Naive B cell (primary cell): ENCODE data around the gene JARID2. TPM values are rescaled to one million over a fixed set of nuclear protein-coding genes. Genes with fewer than 3 reads are reported as not detected.

Experiments
- ATAC-seq, 2 donors: fragments of 150-1000 bp; cut with Tn5 transposase; 2 replicates each; pipeline ENCODE4 v1.10.0; 2021; ENCODE audit warnings: low read depth in 2 of 2, mild to moderate bottlenecking in 2 of 2, moderate library complexity in 2 of 2
- DNase-seq: peaks from one replicate; pipeline ENCODE4 v3.0.0; 2022
- H3K27ac Mint-ChIP-seq, 6 donors: one replicate each; pipeline ENCODE4 v1.8.0; 2020 to 2022; ENCODE audit warnings: mild to moderate bottlenecking in 6 of 6, mixed read lengths in 6 of 6, moderate library complexity in 5 of 6, inconsistent platforms in 2 of 6
- H3K27me3 Mint-ChIP-seq, 3 donors: one replicate each; pipeline ENCODE4 v1.8.0; 2021 to 2022; ENCODE audit warnings: mixed read lengths in 3 of 3, mild to moderate bottlenecking in 1 of 3
- H3K36me3 Mint-ChIP-seq, 2 donors: one replicate each; pipeline ENCODE4 v1.8.0; 2020 to 2022; ENCODE audit warnings: mixed read lengths in 2 of 2, inconsistent platforms in 1 of 2, mild to moderate bottlenecking in 1 of 2
- H3K4me1 Mint-ChIP-seq, 3 donors: one replicate each; pipeline ENCODE4 v1.8.0; 2020 to 2022; ENCODE audit warnings: mixed read lengths in 3 of 3, inconsistent platforms in 1 of 3, mild to moderate bottlenecking in 1 of 3, moderate library complexity in 1 of 3
- H3K4me3 Mint-ChIP-seq, 8 donors: one replicate each; pipeline ENCODE4 v1.8.0; 2020 to 2022; ENCODE audit warnings: mild to moderate bottlenecking in 8 of 8, mixed read lengths in 8 of 8, moderate library complexity in 8 of 8, inconsistent platforms in 2 of 8
- H3K9me3 Mint-ChIP-seq, 7 donors: one replicate each; pipeline ENCODE4 v1.8.0; 2020 to 2022; ENCODE audit warnings: mixed read lengths in 7 of 7, mild to moderate bottlenecking in 5 of 7, inconsistent platforms in 2 of 7, moderate library complexity in 1 of 7
- polyA plus RNA-seq, 6 donors: library from polyadenylated mRNA; unstranded; fragments of 300-500 nt; fragmentation: Illumina TruSeq; gene quantifications; one replicate each; pipeline ENCODE4 v1.2.3, GENCODE V29; 2021; ENCODE audit warnings: low read depth in 6 of 6

JARID2 gene
- polyA plus RNA-seq, 6 donors from 2014 or later = 2.7 to 21.9 (median 16.6) TPM

DNA sequence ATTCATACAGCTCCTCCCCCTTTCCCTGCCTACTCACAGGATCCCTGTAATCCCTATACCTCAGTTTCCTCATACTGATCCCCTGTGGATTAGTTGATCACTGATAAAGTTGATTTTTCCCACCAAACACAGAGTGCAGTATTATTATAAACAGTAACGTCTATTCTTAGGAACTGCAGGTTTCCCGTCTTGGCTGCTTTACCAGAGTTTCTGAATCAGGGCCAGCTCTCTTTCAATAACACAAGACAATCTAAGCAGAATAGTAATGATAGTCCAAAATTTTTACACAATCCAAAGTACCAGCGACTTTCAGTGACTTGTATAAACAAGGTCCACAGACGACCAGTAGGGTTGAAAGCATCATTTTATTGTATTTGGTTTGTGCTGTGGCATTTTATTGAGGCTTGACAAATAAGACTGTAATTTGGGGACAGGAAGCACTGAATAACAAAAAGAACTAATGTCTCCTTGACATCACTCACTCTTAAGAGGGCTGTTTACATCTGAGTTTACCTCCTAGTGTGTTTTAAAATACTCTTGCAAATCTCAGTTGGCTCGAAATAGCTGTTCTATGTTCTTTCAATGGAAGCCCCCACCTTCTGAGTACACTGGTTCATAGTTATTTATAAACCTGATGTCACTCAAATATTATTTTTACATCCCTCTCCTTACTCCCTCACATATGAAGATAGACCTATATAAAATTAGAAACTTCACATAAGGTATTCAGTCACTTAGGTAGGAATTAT, 6.1 kb upstream of the JARID2 start:
- no peak overlapping the region for H3K4me3 Mint-ChIP-seq
- DNase-seq = no peak
- ATAC-seq = no peak
- H3K4me1 Mint-ChIP-seq = peaks cover 5 to 18% (median 6%) of the 10 kb centered on the region in 3 donors
- H3K27ac Mint-ChIP-seq = peak overlapping the region in 1 of 6 donors; percentile 44
- no peaks in the 10 kb centered on the region for H3K27me3 Mint-ChIP-seq
- H3K9me3 Mint-ChIP-seq = no peaks in the 10 kb centered on the region
- H3K36me3 Mint-ChIP-seq = no peaks in the 10 kb centered on the region

DNA sequence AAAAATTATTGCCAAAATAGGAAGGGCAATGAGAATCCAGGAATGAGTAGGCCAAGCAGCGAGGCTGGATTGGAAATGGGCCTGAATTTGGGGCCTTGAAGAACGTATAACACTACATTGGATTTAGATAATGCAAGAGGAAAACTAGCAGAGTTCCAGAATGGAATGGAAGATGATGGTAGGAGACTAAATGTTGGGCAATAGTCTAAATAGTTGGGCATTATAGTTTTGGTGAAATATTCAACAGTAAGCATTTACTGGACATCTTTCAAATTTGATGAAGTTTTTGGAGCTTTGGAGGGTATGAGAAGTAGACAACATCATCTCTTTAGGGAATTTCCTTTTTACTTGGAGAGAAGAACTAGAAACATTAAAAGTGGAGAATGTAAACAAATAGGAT, 3.4 kb upstream of the JARID2 start:
- H3K27ac Mint-ChIP-seq = no peak overlapping the region
- peak overlapping the region in 2 of 8 donors; percentile 72 to 100 for H3K4me3 Mint-ChIP-seq
- peaks cover 3 to 6% of the 10 kb centered on the region in 2 donors for H3K36me3 Mint-ChIP-seq
- DNase-seq (no peak), ATAC-seq (no peak)
- H3K4me1 Mint-ChIP-seq = peaks cover 12 to 17% (median 13%) of the 10 kb centered on the region in 3 donors
- H3K27me3 Mint-ChIP-seq = no peaks in the 10 kb centered on the region
- no peaks in the 10 kb centered on the region for H3K9me3 Mint-ChIP-seq

DNA sequence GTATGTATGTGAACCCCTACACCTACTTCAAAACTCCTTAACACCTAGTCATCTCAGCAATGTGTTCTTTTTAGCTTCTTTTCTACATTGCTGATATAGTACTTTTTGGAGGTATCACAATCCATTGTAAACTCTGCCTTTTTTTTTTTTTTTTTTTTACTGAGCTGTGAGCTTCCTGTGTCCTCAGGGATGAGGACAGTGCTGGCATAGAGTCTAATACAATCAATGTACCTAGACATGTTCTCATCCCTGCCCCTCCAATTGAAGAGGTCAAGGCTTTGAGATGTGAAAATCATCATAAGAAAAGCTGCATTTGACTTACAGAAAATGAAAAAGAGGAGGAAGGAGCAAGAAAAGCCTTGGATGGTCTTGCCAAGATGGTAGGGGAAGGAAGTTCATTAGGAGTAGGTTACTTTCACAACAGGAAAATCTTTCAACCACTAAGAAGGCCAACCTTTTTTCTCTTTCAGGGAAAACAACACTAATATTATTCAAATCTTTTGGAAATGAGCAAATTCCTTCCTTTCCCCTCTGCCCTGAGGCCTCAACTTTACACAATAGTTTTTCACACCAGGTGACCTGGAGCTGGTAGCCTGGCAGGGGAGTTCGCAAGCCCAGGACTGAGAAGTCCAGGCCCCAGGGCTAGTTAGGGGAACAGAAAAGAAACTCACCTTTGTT, 2.8 kb upstream of the JARID2 start:
- no peaks in the 10 kb centered on the region for H3K27me3 Mint-ChIP-seq
- H3K36me3 Mint-ChIP-seq = peaks cover 3 to 6% of the 10 kb centered on the region in 2 donors
- H3K4me1 Mint-ChIP-seq = peaks cover 12 to 21% (median 13%) of the 10 kb centered on the region in 3 donors
- ATAC-seq (no peak), DNase-seq (no peak)
- no peaks in the 10 kb centered on the region for H3K9me3 Mint-ChIP-seq
- peak overlapping the region in 2 of 6 donors; percentile 57 to 68 for H3K27ac Mint-ChIP-seq
- peak overlapping the region in 4 of 8 donors; percentile 42 to 100 (median 68) for H3K4me3 Mint-ChIP-seq

DNA sequence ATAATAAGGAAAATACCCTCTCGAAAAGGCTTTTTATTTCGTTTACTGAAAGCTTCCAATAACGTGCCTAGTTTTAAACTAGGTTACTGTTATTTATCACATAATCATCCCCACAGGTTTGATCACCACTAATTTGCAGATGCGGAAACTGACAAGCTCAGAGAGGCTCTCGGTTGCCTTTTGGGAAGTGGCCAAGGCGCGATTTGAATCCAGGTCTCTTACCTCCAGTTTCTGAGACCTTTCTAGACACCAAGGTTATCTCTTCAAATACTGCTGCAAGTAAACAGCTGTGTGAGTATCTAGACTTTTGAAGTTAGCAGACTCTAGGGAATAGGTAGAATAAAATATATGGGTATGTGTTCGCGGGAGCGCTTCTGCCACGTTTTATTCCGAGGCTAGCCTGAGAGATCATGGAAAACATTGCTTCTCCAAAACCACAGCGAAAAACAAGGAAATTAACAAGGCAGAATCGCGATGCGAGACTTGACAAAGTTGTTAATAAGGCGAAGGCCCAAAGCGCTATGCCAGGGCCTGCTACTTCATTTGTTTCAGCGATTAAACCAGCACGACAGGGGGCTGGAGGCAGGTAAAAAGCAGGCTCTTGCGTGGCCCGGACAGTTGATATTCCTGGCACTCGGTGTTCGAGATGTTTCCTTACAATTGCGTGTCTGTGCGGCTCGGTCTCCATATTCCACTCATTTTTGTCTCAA, 1.8 kb upstream of the JARID2 start:
- Mint-ChIP-seq H3K27ac (peak overlapping the region; percentile 54 to 96 (median 82)), H3K4me1 (peaks cover 15 to 24% (median 17%) of the 10 kb centered on the region in 3 donors), H3K27me3 (no peaks in the 10 kb centered on the region), H3K4me3 (peak overlapping the region; percentile 87 to 100 (median 96)), H3K9me3 (peaks cover 0 to 3% (median 0%) of the 10 kb centered on the region in 7 donors), H3K36me3 (peaks cover 3 to 6% of the 10 kb centered on the region in 2 donors)
- DNase-seq = no peak
- no peak for ATAC-seq

DNA sequence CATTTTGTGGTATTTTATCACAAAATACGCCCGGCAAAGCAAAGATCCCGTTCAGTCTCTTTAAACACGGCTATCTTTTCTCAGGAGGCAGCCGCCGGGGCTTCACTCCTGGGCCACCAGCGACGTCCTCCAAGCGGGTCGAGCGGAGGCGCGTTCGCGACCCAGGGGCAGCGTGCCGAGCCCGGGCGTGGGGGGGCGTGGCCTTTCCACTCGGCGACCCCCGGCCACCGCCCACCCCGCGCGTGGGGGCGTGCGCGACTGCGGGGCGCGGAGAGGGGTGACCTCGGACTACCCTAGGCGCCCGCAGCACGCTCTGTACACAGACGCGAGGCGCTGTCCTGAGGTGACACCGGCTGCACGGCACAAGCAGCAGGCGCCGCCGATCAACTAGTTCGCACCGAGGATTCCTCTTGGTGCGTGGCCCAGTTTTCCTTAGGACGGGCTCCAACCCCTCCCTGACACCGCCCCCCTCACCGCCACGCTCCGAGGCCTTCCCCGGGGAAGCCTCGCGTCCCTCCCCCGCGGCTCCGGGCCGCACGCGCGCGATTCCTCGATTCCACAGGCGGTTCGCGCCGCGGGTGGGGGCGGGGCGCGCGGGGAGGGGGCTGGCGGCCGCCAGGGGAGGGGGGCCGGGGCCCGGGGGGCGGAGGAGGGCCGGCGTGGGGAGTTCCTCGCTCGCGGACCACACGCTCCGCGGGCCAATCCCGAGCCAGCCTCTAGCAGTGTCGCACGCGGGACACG, 1.1 kb upstream of the JARID2 start:
- no peaks in the 10 kb centered on the region for H3K27me3 Mint-ChIP-seq
- peak overlapping the region; percentile 99 to 100 (median 100) for H3K4me3 Mint-ChIP-seq
- peaks cover 0 to 3% (median 0%) of the 10 kb centered on the region in 7 donors for H3K9me3 Mint-ChIP-seq
- H3K36me3 Mint-ChIP-seq = peaks cover 3 to 6% of the 10 kb centered on the region in 2 donors
- peak; percentile 27 for ATAC-seq
- DNase-seq = peak; percentile 72
- H3K27ac Mint-ChIP-seq = peak overlapping the region; percentile 96 to 99 (median 98)
- H3K4me1 Mint-ChIP-seq = peaks cover 22 to 32% (median 22%) of the 10 kb centered on the region in 3 donors

DNA sequence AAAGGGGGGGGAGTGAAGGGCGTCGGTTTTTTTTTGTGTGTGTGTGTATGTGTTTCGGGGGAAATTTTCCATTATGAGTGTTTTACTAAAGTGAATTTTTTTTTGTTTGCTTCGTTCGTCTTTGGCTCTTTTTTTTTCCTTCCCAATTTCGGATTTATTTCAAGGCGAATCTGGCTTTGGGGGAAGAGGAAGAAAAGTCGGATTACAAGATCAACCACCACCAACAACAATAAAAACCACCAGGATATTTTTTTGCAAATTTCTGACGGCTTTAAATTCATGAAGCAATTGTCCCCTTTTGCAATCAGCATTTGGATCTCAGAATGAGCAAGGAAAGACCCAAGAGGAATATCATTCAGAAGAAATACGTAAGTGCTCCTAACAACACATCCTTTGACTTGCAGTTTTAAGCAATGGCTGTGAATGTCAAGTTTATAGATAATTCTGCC, 372 bp downstream of the JARID2 start:
- DNase-seq = no peak
- Mint-ChIP-seq H3K27me3 (no peaks in the 10 kb centered on the region), H3K36me3 (peaks cover 3 to 6% of the 10 kb centered on the region in 2 donors), H3K9me3 (peaks cover 0 to 3% (median 0%) of the 10 kb centered on the region in 7 donors), H3K27ac (peak overlapping the region; percentile 96 to 99 (median 98)), H3K4me3 (peak overlapping the region; percentile 99 to 100 (median 100)), H3K4me1 (peaks cover 23 to 46% (median 33%) of the 10 kb centered on the region in 3 donors)
- no peak for ATAC-seq

DNA sequence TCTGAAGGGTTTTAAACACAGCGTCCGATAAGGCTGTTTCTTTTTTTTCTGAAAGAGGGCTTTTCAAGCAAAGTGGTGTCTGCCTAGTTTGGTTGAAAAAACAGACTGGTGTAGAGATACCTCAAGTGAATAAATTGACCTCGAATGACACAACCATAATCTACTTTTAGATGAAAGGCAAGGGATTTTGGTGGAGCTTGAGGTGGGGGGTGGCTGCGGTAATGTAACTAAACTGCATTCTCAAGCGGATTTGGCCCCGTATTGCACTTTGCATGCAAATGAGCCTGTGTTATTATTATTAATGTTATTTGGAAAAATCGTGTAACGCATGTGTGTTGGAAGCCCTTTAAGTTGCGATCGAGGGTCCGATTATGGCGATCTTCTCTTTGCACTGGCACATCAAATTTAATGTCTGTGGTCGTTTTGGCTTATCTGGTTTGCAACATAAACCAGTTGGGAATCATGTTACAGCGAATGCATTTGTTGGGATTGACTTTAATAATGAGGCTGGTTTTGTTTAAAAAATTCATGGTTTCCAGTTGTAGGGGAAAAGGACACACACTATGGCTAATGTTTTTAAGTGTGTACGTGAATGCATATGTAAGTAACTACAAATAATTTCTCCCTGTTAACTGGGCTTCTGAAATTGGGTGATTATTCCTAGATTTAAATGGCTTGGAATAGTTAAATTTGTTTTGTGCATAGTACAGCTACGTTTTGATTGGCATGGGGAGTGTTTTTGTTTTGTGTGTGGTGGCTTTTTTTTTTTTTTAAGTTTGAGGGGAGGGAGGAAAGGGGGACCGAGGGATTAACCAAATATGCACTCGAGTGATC, 1.0 kb downstream of the JARID2 start:
- Mint-ChIP-seq H3K27ac (peak overlapping the region; percentile 96 to 99 (median 98)), H3K36me3 (peaks cover 3 to 6% of the 10 kb centered on the region in 2 donors), H3K4me1 (peaks cover 26 to 53% (median 39%) of the 10 kb centered on the region in 3 donors), H3K4me3 (peak overlapping the region; percentile 99 to 100 (median 100)), H3K27me3 (no peaks in the 10 kb centered on the region), H3K9me3 (peaks cover 0 to 3% (median 0%) of the 10 kb centered on the region in 7 donors)
- ATAC-seq (no peak), DNase-seq (no peak)

DNA sequence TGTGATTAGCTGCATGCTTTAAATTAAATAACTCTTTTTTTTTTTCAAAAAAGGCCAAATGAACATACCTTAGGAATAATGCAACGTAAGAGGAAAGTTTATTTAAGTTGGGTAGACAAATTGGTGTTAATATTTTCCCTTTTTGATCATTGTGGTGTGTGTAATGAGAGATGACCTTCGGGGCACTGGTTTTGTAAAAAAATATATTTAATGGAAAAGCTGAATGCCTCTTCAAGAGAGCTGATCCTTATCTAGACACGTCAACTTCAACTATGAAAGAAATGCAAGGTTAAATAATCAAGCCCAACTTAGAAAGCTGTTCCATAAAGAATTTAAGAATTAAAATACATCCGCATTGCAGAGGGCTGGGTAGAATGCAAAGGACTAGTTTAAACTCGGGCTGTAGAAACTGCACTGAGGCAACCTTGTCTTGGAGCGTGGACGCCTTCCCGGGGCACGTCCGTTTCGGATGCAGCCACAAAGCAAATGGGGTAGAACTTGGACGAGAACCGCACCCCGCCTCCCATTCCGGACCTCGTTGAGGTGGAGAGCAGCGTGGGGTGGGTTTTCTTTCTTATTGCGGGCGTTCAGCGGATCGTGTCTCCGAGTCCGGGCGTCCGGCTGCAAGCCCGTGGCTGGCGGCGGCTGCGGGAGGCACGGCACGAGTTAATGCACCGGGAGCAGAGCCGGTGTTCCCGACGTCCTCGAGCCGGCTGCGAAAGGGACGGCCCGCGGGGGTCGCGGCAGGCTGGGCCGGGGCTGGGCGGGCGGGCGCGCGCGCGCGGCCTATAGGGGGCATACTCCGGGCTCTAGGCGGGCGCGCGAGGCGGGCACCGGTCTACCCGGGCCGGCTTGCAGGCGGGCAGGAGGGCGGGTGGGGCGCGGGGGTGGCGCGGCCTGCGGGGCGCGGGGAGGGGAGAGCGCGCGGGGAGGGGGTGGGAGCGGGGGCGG, 1.9 kb downstream of the JARID2 start:
- ATAC-seq = peak; percentile 17 to 19

DNA sequence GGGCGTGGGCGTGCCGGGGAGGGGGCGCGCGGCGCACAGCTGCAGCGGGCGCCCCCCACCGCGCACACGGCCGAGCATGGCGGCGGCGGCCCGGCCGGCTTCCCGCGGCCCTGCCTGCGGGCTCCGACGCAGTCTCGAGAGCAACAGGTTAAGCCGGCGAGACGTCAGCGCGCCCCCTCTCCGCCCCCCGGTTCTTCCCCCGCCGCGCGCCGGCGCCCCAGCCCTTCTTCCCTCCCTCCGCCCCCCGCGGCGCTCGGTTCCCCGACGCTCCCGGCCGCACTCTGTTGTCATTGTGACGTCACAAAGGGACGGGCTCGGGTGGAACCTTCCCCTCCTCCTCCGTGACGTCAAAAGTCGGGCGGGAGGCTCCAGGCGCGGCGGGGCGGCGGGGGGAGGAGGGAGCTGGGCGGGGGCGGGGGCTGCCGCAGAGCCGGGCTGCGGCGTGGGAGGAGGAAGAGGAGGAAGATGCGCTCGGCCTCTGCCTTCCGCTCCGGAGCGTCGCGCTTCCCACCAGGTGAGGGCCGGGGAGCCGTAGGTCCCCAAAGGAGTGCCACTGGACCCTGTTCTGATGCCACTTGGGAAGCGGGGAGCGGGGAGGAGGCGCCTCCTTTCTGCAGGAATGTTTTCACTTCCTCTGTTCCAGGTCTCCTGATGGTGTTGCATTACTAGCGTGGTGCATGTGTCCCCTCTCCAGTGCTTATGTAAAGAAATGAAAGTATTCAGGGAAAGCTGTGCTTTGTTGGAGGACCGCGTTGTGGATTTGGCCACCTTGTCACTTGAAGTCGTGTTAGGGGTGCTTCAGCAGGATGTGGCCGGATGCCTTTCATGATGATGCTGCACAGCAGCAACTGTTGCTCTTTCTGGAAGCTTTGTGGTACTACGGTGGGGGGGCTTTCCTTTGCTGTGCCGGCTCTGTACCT, 2.8 kb downstream of the JARID2 start:
- peak; percentile 51 to 57 for ATAC-seq
- no peaks in the 10 kb centered on the region for H3K27me3 Mint-ChIP-seq
- H3K4me3 Mint-ChIP-seq = peak overlapping the region; percentile 88 to 100 (median 97)
- H3K4me1 Mint-ChIP-seq = peaks cover 42 to 71% (median 58%) of the 10 kb centered on the region in 3 donors
- H3K36me3 Mint-ChIP-seq = peaks cover 3 to 6% of the 10 kb centered on the region in 2 donors
- H3K27ac Mint-ChIP-seq = peak overlapping the region; percentile 96 to 100 (median 100)
- DNase-seq = peak; percentile 97
- H3K9me3 Mint-ChIP-seq = peaks cover 0 to 3% (median 0%) of the 10 kb centered on the region in 7 donors

More for the DNA sequence above, 1.9 kb downstream of the JARID2 start:
- peak overlapping the region; percentile 88 to 99 (median 98) for H3K27ac Mint-ChIP-seq
- peaks cover 35 to 62% (median 48%) of the 10 kb centered on the region in 3 donors for H3K4me1 Mint-ChIP-seq
- H3K9me3 Mint-ChIP-seq = peaks cover 0 to 3% (median 0%) of the 10 kb centered on the region in 7 donors
- H3K27me3 Mint-ChIP-seq = no peaks in the 10 kb centered on the region
- H3K36me3 Mint-ChIP-seq = peaks cover 3 to 6% of the 10 kb centered on the region in 2 donors
- H3K4me3 Mint-ChIP-seq = peak overlapping the region; percentile 99 to 100 (median 100)
- no peak for DNase-seq

DNA sequence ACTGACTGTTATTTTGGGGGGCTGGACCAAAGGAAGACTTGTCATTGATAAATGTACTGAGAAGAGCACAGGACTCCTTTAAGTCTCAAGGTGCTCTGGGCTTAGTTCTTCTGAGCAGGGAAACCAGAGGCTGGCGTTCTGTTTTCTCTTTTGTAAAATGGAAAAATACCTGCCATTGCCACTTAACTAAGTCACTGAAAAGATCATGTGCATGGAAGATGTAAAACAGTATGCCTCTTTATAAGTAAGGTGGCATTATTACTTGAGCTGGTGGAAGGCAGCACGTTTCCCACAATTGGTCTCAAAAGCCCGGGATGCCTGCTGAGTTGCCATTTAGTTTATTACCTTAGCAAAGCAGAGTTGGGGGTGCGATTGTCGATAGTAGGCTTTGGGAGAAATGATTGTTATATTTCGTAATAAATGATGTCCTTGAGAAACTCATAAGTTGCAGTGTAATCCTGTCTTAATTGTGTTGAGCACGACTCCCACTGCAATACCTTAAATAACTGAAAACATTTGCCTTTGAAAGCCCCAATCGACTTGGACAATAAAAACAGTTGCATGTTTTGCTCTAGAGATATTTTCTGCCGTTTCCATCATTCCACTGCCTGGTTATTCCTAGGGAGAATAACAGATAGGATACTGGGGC, 3.6 kb downstream of the JARID2 start:
- Mint-ChIP-seq H3K4me1 (peaks cover 50 to 74% (median 59%) of the 10 kb centered on the region in 3 donors), H3K27ac (peak overlapping the region; percentile 96 to 100 (median 100)), H3K36me3 (peaks cover 3 to 6% of the 10 kb centered on the region in 2 donors), H3K4me3 (peak overlapping the region; percentile 88 to 100 (median 97)), H3K9me3 (peaks cover 0 to 3% (median 0%) of the 10 kb centered on the region in 7 donors), H3K27me3 (no peaks in the 10 kb centered on the region)
- DNase-seq (no peak), ATAC-seq (no peak)
